Inflammatory macrophage treated with lipopolysaccharide for 4 hours (primary cell): ENCODE measurements around the gene ATP2A2.
"Not testable (repeated sequence)": the region's sequence is repeated elsewhere in the genome, so short reads cannot be mapped to it uniquely, and the experiment has no call there.

Experiments used
- DNase-seq: peaks from one replicate; pipeline ENCODE4 v3.0.0-alpha.2; 2020

The ATP2A2 gene

GRCh38 chr12:110301065-110301806 is 20.2 kb downstream of the ATP2A2 start:
- DNase-seq: no peak

GRCh38 chr12:110304061-110304551 is 23.1 kb downstream of the ATP2A2 start:
- peak; percentile 48 for DNase-seq

- no peak for DNase-seq
Observed at GRCh38 chr12:110307372-110307771, 26.3 kb downstream of the ATP2A2 start.

GRCh38 chr12:110310763-110311162 is 29.7 kb downstream of the ATP2A2 start:
- DNase-seq: no peak

- no peak for DNase-seq
Observed at GRCh38 chr12:110311903-110312302, 30.9 kb downstream of the ATP2A2 start.

- DNase-seq: peak; percentile 66
Observed at GRCh38 chr12:110312581-110313360, 31.7 kb downstream of the ATP2A2 start.

- peak; percentile 68 for DNase-seq
Observed at GRCh38 chr12:110314308-110314707, 33.3 kb downstream of the ATP2A2 start.

GRCh38 chr12:110316861-110317260 is 35.8 kb downstream of the ATP2A2 start:
- DNase-seq: peak; percentile 24

GRCh38 chr12:110317911-110318310 is 36.9 kb downstream of the ATP2A2 start:
- DNase-seq: no peak

GRCh38 chr12:110320550-110320949 is 39.5 kb downstream of the ATP2A2 start:
- DNase-seq: no peak

- no peak for DNase-seq
Observed at GRCh38 chr12:110329710-110330109, 48.7 kb downstream of the ATP2A2 start.

- no peak for DNase-seq
Observed at GRCh38 chr12:110330124-110330523, 49.1 kb downstream of the ATP2A2 start.

GRCh38 chr12:110330544-110330943 is 49.5 kb downstream of the ATP2A2 start:
- DNase-seq: peak; percentile 35

- no peak for DNase-seq
Observed at GRCh38 chr12:110333201-110333600, 52.2 kb downstream of the ATP2A2 start.

GRCh38 chr12:110335481-110336045 is 54.5 kb downstream of the ATP2A2 start:
- DNase-seq: no peak

- DNase-seq: no peak
Observed at GRCh38 chr12:110337912-110338710, 57.1 kb downstream of the ATP2A2 start.

- no peak for DNase-seq
Observed at GRCh38 chr12:110338754-110339153, 57.7 kb downstream of the ATP2A2 start.

GRCh38 chr12:110339184-110339952 is 58.3 kb downstream of the ATP2A2 start:
- no peak for DNase-seq

- DNase-seq: not testable (repeated sequence)
Observed at GRCh38 chr12:110340261-110340660, 59.2 kb downstream of the ATP2A2 start.

- DNase-seq: no peak
Observed at GRCh38 chr12:110340706-110341105, 59.7 kb downstream of the ATP2A2 start.

GRCh38 chr12:110342157-110342556 is 61.1 kb downstream of the ATP2A2 start:
- no peak for DNase-seq

GRCh38 chr12:110343114-110343513 is 62.1 kb downstream of the ATP2A2 start:
- no peak for DNase-seq
